LoVo (cell line): ENCODE measurements around the gene CLEC18C.
A peak's percentile ranks its signal among the peaks of the same experiment; 100 is the strongest.
"Not testable (repeated sequence)": the region's sequence is repeated elsewhere in the genome, so short reads cannot be mapped to it uniquely, and the experiment has no call there.

ENCODE experiments used
- DNase-seq: peaks from one replicate; pipeline ENCODE4 v3.0.0-alpha.2; 2016; ENCODE audit warnings: low spot score

CLEC18C gene

DNA sequence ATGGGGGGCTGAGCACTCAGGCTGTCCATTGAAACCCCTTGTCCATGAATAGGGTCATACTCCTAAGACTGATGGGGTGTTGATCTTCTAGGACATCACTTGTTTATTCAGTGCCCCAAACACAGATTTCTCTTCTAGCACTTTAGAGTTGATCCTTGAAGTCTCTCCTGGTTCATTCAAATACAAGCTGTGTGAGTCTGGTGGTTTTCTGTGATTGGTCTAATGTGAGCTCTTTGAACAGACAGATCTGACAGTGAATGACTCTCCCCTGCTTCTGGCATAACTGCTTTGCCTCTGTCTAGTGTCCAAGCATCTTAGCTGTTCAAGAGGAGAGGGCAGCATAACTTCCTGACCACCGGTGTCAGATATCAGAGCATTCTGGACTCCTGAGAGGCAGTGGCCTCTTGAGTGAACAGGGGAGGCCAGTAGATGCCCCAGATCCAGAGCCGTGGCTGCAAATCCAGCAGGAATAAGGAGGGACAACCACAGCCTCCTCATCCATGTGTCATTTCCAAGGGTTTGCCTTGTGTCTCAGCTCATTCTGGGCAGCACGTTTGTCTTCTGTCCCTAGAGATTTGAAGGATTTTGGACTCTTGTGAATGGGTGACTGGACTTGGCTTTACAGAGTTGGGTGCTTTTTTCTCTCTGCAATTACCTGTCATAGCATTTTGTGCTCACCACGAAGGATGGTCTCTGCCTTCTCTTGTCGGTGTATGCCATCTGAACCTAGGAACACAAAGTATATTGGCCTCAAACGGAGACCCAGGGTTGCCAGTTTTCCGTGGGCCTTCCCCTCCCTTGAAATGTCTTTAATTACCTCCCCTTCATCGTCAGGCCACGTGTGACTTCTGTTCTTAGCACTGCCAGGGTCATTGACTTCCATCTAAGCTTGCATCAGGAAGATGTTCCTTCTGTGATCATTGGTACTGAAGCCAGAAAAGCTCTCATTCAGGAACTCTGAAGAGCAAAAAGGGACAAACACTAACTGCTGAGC lies 13.9 kb upstream of the CLEC18C start:
- no peak for DNase-seq

DNA sequence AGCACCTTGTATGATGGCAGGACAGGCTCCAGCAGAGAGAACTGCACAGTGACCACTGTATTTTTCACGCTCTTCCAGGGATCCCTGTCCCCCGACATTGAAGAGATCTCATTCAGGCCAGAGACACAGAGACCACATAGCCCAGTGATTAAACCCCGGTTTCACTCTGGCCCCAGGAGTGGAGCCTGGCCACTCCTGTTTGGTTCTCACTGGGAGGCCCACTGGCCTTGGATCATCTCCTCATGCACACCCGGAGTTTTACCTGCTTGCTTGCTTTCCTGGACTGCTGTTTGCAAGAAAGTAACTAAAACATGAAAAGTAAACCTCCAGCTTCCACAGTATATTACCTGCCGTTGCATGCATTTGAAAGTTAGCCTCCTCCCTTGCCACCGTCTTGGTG lies 13.2 kb upstream of the CLEC18C start:
- DNase-seq = no peak

DNA sequence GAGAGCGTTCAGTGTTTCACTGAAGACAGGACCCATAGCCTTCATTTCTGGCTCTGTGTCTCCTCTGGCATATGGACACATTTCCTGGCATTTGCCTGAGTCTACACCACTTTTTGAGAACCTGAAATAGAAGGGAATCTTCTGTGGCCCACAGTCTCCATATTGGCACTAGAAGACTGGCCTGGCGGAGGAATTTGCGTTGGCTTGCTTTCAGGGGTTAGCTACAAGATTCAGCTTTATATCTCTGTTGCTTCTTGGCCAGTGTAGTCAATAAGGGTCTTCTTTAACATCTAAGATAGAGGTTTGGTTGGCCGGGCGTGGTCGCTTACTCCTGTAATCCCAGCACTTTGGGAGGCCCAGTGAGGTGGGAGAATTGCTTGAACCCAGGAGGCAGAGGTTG lies 12.8 kb upstream of the CLEC18C start:
- DNase-seq = no peak

DNA sequence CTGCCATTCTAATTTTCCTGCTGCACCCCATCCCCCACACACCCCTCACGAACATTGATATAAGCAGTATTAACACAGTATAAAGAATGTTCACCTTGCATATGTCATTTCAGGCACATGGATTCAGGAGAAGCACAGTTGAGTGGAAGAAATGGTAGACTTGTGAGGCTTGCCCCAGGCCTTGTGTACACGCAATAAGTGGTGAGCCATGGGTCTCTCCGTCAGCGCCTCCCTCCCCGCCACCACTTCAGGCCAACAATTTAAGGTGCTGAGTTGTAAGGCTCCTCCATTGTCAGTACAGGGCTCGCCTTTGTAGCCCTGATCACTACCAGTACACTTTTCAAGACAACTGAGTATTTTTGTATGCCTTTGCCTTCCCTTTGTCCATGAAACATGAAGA lies 12.2 kb upstream of the CLEC18C start:
- no peak for DNase-seq

DNA sequence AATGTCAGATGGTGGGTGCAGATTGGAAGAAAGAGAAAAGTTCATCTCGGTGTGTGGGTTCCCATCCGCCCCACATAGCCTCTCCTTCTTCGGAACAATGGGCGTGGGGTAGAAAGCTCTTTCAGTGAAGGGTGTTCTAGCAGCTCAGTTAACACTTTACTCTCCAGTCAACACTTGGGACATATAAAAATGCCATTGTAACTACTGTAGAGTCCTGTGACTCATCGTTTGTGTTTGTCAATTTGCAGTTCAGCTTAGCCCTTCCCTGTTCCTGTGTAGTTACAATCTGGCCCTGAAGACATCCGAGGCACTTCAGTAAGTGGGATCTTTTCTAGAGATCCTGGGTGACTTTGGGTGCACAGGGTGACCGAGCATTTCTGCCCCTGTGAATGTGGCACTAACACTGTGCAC lies 11.5 kb upstream of the CLEC18C start:
- DNase-seq = peak; percentile 60

DNA sequence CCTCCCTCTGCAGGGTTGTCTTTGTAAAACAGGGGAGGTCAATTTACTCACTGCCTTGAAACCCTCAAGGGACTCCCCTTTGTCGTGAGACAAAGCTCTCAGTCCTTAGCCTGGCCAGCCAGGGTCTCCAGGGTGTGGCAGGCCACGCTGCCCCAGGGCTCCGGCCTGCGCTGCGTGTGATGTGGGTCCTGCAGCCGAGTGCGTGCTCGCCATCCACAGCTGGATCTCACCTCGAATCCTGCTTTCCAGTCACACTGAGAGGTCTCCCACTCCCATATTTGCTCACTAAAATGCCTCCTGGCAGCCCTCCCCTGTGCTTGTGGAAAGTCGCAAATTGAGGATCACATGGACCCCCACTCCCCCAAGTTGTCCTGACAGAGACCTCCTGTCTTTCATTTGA lies 10.0 kb upstream of the CLEC18C start:
- DNase-seq = no peak

DNA sequence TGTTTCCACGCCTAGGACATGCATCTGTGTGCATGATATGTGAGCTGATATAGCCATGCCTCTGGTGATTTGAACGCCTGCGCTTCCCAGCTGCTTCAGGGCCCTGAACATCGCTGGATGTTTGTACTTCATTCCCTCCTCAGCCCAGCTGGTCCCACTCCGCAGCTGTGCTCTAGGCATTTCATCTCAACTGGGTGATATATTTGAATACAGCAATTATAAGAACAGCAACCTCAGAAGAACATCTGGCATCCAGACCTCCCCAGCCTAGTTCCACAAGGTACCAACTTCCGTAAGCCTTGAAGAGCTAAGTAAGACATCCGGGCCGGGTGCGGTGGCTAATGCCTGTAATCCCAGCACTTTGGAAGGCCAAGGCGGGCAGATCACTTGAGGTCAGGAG lies 6.9 kb upstream of the CLEC18C start:
- not testable (repeated sequence) for DNase-seq

DNA sequence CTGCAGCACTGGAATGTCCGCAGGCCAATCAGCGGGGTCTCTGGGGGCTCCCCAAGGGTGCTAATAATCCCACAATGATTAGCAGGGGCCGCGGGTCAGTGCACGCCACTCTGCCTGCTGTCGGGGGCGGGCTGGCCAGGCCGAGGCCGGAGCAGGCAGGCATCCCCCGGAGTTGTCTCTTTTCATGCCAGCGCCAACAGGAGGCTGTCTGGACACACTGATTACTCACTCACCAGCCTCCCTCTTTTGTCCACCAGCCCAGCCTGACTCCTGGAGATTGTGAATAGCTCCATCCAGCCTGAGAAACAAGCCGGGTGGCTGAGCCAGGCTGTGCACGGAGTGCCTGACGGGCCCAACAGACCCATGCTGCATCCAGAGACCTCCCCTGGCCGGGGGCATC lies 329 bp downstream of the CLEC18C start:
- DNase-seq = not testable (repeated sequence)

DNA sequence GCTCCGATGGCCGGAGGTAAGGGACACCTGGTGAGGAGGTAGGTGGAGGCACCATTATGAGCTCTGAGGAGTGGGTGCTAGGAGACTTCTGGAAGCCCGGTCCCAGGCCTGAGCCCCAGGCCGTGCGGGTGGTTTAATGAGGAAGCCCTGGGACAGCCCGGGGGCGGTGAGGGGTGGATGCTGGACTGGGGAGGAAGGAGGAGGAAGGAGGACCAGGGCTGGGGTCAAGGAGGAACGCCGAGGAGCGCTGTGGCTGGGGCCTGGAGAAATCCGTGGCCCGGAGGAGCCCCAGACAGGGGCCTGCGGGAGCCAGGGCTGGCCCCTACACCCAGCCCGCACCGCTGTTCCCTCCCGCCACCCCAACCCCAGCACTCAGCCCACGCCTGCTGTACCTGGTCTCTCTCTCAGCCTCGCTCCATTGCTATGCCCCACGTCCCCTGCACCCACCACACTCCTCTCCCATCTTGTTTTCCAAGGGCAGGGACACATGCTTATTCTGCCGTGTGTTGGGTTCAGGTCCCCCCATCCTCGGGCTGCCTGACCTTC lies 873 bp downstream of the CLEC18C start:
- DNase-seq = not testable (repeated sequence)

DNA sequence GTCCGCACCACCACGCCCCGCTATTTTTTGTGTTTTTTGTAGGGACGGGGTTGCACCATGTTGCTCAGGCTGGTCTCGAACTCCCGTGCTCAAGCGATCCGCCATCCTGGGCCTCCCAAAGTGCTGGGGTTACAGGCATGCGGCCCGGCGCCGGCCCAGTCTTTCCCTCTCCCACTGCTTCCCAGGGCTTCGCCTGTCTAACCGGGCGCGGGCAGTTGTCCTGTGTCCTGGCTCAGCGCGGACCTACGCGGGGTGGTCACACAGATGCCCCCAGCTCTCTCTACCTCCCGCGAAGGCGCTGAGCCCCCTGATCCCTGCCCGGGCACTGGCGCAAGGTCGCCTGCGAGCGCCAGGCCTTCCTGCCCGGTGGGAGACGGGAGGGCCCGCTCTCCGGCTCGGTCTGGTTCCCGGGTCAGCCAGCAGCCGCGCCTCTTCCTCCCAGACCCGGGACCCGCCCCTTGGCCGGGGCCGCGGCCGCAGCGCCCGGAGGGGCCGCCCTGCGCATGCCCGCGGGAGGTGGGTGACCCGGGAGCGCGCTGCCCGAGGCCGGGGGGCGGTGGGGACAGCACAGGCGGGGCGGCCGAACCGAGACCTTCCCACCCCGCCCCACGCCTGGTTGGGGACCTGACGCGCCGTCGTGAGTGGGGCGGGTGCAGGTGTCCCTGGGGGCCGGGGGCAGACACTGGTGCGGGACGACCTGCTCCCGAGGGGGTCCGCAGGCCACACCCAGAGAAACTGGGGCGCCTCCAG lies 14.4 kb downstream of the CLEC18C start:
- not testable (repeated sequence) for DNase-seq

DNA sequence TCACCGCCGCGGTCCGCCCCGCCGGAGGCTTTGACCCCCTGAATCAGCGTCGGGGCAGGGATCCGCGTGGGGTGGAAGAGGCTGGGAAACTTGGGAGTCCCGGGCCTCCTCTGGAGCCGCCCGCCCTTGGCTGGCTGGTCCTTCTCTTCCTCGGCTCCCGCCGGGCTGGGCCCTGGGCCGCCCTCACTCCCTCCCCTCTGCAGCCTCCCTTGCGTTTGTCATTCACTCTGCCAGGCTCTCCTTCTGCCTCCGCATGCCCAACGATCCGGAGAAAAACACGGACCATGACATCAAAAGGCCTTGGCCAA lies 15.0 kb downstream of the CLEC18C start:
- not testable (repeated sequence) for DNase-seq

DNA sequence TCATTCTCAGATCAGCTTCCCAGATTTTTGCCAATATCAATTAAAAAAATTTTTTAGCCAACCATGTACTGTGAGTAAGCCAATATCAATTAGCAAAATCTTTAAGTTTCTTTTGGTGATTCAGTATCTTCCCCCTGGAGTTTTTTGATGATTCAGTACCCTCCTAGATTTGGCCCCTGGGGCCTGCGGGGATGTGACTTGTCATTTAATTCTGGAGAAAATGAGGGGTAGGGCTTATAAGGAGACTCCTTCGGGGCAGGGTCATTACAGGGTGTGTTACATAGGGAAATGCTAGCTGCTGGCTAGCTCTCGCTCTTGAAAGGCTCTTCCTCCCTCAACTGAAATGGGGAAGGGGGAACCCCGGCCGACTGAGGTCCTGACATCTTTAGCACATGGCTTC lies 17.0 kb downstream of the CLEC18C start:
- not testable (repeated sequence) for DNase-seq

DNA sequence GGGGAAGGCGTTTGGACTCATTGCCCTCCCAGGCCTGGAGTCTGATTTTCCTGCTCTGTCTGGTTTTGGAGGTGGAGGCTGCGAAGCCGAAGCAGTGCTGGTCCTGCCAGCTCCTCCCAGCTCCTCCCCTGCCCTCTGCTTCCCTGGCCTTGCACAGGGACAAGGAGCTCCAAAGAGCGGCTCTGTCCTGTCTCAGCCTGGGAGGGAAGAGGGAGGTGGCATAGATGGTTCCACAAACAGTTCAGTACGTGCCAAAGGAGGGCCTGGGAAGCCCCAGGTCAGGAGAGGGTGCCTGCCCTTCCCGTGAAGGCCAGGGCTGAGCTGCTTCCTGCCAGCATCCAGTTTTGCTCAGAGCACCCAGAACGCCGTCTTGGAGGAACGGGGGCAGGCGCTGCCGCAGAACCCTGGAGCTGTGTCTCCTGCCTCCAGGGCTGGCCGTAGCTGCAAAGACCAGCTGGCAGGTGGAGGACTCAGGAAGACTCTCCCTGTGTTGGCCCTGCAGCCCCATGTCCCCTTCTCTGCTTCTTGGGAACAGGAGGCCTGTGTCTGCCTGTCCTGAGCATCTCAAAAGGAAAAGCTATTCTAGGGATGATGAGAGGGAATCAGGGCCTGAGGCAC lies 23.2 kb downstream of the CLEC18C start:
- not testable (repeated sequence) for DNase-seq

DNA sequence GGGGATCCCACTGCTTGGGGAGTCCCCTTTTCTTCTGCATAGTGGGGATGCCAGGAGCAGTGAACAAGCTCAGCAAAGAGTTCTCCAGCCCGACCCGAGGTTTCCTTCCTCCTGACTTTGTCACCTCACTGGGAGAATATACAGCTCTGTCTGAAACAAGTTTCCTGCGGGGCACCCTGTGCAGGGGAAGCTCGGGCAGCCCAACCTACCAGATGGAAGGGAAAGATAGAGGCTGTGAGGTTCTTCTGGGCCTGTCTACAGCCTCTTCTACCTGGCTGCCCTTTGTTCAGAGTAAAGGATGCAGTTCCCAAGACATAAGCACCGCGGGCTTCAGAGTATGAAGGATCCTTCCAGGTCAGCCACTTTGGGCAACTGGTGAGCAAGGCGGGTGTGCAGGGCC lies 24.0 kb downstream of the CLEC18C start:
- not testable (repeated sequence) for DNase-seq

DNA sequence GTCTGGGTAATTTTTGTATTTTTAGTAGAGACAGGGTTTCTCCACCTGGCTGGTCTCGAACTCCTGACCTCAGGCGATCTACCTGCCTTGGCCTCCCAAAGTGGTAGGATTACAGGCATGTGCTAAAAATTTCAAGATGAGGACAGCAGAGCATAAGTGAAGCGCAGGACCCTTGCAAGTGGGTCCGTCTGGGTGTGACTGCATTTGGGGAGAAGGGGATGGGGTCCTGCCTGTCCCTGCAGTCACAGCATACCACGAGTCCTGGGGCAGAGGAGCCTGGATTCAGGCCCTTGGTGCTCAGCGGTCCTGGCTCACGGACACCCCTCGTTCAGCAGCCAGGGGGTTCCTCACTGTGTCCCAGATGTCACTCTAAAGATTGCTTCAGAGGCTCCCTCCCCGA lies 24.6 kb downstream of the CLEC18C start:
- not testable (repeated sequence) for DNase-seq

DNA sequence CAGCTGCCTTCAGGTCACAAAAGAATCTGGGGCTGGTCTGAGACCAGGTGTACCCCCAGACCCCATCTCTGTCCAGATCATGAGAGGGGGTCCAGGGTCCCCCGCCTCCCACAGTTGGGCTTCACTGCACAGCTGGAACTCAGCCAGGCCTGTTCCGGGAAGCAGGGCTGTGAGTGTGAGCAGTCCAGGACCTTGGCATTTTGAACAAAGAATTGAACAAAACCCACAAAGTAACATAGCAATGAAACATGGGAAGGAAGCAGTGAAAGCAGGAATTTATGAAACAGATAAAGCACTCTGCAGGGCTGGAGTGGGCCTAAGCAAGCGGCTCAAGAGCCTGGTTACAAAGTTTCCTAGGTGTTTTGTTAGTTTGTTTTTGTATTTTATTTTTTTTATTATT lies 25.1 kb downstream of the CLEC18C start:
- DNase-seq = not testable (repeated sequence)

DNA sequence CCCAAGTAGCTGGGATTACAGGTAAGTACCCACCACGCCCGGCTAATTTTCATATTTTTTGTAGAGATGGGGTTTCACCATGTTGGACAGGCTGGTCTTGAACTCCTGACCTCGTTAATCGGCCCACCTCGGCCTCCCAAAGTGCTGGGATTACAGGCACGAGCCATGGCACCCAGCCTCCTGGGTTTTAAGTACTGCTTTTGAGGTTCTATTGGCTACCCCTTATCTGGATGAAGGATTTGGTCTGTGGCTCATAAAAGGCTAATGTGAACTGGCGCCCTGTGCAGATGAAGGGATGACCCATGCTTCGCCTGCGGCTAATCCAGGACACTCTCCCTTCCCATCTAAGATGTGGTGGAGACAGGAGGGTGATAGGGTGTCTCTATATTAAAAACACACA lies 25.6 kb downstream of the CLEC18C start:
- not testable (repeated sequence) for DNase-seq

DNA sequence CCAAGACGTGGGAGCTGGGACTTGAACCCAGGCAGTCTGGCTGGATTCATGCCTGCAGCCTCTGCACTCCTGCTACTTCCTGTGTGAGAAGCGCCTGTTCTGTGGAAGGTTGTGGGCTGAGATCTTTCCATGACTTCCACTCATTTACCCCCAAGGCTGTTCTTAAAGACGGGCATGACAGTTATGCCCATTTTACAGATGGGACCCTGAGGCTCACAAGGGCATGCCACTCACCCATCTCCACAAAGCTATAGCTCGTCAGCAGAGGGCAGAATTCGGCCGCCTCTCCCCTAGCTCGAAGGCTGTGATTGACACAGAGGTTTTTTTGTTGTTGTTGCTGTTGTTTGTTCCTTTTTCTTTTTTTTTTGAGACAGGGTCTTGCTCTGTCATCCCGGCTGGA lies 26.5 kb downstream of the CLEC18C start:
- DNase-seq = not testable (repeated sequence)

DNA sequence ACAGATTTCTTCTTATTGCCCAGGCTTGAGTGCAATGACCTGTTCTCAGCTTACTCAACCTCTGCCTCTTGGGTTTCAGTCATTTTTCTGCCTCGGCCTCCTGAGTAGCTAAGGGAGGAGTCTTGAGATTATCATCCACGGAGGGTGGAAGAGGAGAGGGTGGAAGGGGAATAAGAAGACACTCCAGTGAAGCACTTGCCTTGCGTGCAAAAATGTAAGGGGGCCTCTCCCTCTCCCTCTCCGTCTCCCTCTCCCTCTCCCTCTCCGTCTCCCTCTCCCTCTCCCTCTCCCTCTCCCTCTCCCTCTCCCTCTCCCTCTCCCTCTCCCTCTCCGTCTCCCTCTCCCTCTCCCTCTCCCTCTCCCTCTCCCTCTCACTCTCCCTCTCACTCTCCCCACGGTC lies 29.9 kb downstream of the CLEC18C start:
- DNase-seq = not testable (repeated sequence)

DNA sequence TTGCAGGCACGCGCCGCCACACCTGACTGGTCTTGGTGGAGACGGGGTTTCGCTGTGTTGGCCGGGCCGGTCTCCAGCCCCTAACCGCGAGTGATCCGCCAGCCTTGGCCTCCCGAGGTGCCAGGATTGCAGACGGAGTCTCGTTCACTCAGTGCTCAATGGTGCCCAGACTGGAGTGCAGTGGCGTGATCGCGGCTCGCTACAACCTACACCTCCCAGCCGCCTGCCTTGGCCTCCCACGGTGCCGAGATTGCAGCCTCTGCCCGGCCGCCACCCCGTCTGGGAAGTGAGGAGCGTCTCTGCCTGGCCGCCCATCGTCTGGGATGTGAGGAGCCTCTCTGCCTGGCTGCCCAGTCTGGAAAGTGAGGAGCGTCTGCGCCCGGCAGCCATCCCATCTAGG lies 30.4 kb downstream of the CLEC18C start:
- DNase-seq = not testable (repeated sequence)

DNA sequence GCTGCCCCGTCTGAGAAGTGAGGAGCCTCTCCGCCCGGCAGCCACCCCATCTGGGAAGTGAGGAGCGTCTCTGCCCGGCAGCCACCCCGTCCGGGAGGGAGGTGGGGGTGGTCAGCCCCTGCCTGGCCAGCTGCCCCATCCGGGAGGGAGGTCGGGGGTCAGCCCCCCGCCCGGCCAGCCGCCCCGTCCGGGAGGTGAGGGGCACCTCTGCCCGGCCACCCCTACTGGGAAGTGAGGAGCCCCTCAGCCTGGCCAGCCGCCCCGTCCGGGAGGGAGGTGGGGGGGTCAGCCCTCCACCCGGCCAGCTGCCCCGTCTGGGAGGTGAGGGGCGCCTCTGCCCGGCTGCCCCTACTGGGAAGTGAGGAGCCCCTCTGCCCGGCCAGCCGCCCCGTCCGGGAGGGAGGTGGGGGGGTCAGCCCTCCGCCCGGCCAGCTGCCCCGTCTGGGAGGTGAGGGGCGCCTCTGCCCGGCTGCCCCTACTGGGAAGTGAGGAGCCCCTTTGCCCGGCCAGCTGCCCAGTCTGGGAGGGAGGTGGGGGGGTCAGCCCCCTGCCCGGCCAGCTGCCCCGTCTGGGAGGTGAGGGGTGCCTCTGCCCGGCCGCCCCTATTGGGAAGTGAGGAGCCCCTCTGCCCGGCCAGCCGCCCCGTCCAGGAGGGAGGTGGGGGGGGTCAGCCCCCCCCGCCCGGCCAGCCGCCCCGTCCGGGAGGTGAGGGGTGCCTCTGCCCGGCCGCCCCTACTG lies 31.2 kb downstream of the CLEC18C start:
- not testable (repeated sequence) for DNase-seq

DNA sequence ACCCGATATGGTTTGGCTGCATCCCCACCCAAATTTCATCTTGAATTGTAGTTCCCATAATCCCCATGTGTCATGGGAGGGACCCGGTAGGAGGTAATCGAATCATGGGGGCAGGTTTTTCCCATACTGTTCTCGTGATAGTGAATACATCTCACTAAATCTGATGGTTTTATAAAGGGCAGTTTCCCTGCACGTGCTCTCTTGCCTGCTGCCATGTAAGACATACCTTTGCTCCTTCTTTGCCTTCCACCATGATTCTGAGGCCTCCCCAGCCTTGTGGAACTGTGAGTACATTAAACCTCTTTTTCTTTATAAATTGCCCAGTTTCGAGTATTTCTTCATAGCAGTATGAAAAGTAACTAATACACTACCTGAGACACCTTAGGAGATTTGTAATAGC lies 32.8 kb downstream of the CLEC18C start:
- DNase-seq = not testable (repeated sequence)
